Measurements from ENCODE around the gene CARHSP1. TPM values are rescaled to one million over a fixed set of nuclear protein-coding genes. Genes with fewer than 3 reads are reported as not detected.

The CARHSP1 gene
- polyA plus RNA-seq, 2 of the 4 experiments (the other 2 are of a cell fraction), result 53.9 to 172 TPM

GRCh38 chr16:8806272-8806983, 62.4 kb downstream of the CARHSP1 start:
- POLR2A ChIA-PET, result interaction anchor here (0.6 to 0.8 kb wide), 2 partner anchors 11 to 62 kb away, joined by 3 to 4 read pairs; partner anchors contain the start of gene CARHSP1
- FAIRE-seq (no peak), DNase-seq (ENCODE audit: low read depth in 1 of 2, low spot score in 1 of 2) (no peak), ATAC-seq (no peak)
- Histone ChIP-seq H3K9me3 (no peaks in the 10 kb centered on the region), H3K4me1 (no peaks in the 10 kb centered on the region), H3K4me3 (no peak overlapping the region), H3K27ac (no peak overlapping the region), H3K4me2 (no peak overlapping the region)
- TF ChIP-seq BHLHE40 (IDR thresholded peaks at IDR 0.05; ENCODE audit: low read depth, low read length) (no peak), EHF (CRISPR knock-in tag; IDR thresholded peaks at IDR 0.05) (no peak), EP300 (IDR thresholded peaks at IDR 0.05) (no peak), BCL3 (IDR thresholded peaks at IDR 0.05) (no peak), GATA3 (IDR thresholded peaks at IDR 0.05; ENCODE audit: borderline replicate concordance) (no peak), NPAS2 (CRISPR knock-in tag; IDR thresholded peaks at IDR 0.05; ENCODE audit: borderline replicate concordance) (no peak), HMGXB4 (CRISPR knock-in tag; IDR thresholded peaks at IDR 0.05; ENCODE audit: borderline replicate concordance) (no peak), ZFP36 (IDR thresholded peaks at IDR 0.05; ENCODE audit: borderline replicate concordance, partially characterized antibody) (no peak), ESRRA (IDR thresholded peaks at IDR 0.05; ENCODE audit: borderline replicate concordance, low read length) (no peak), POLR2AphosphoS2 (conservative IDR thresholded peaks at IDR 0.05; ENCODE audit: low read length) (no peak), NFE2L2 (conservative IDR thresholded peaks at IDR 0.05; ENCODE audit: low read length) (no peak), POLR2A (IDR thresholded peaks at IDR 0.05; ENCODE audit: low read length) (no peak), ZC3H11A (IDR thresholded peaks at IDR 0.05) (no peak), FOSL2 (IDR thresholded peaks at IDR 0.05) (no peak), FOSL2 (CRISPR knock-in tag; IDR thresholded peaks at IDR 0.05) (no peak), RNF2 (IDR thresholded peaks at IDR 0.05; ENCODE audit: borderline replicate concordance, low read depth) (no peak), MYC (IDR thresholded peaks at IDR 0.05; ENCODE audit: borderline replicate concordance, low read length) (no peak), MAX (IDR thresholded peaks at IDR 0.05) (no peak), USF2 (IDR thresholded peaks at IDR 0.05) (no peak)
- 92% methylated on average over 13 of the region's 13 CpGs for WGBS (ENCODE audit: missing lambda C conversion rate)
- CTCF ChIA-PET, result interaction anchor here (0.7 to 1.1 kb wide), 3 partner anchors 10 to 1930 kb away, joined by 3 read pairs; no protein-coding TSS in a partner anchor

GRCh38 chr16:8804313-8804712, 64.5 kb downstream of the CARHSP1 start:
- H3K27ac ChIP-seq, result no peak overlapping the region

More at GRCh38 chr16:8804313-8804712, 64.5 kb downstream of the CARHSP1 start:
- H3K4me2 ChIP-seq, result no peak overlapping the region
- ATAC-seq (no peak), DNase-seq (ENCODE audit: low read depth in 1 of 2, low spot score in 1 of 2) (no peak), FAIRE-seq (no peak)
- H3K4me1 ChIP-seq, result peaks cover 9% of the 10 kb centered on the region
- 94% methylated on average over 6 of the region's 6 CpGs for WGBS (ENCODE audit: missing lambda C conversion rate)
- no peaks in the 10 kb centered on the region for H3K9me3 ChIP-seq
- ChIA-PET POLR2A (no interaction called here), CTCF (interaction anchor here (0.9 kb wide), 1 partner anchor 13 kb away, joined by 3 read pairs; no protein-coding TSS in a partner anchor)
- TF ChIP-seq CTCF (IDR thresholded peaks at IDR 0.05) (no peak), HMGXB4 (CRISPR knock-in tag; IDR thresholded peaks at IDR 0.05; ENCODE audit: borderline replicate concordance) (no peak), HEYL (CRISPR knock-in tag; IDR thresholded peaks at IDR 0.05) (no peak), PHF8 (IDR thresholded peaks at IDR 0.05; ENCODE audit: borderline replicate concordance, low read depth) (no peak), BCL3 (IDR thresholded peaks at IDR 0.05) (no peak), MYC (IDR thresholded peaks at IDR 0.05; ENCODE audit: borderline replicate concordance, low read length) (no peak), HES2 (IDR thresholded peaks at IDR 0.05) (no peak), KDM5A (IDR thresholded peaks at IDR 0.05) (no peak), POLR2A (IDR thresholded peaks at IDR 0.05; ENCODE audit: low read length) (no peak), FOXS1 (CRISPR knock-in tag; IDR thresholded peaks at IDR 0.05) (no peak), ZC3H11A (IDR thresholded peaks at IDR 0.05) (no peak), EP300 (IDR thresholded peaks at IDR 0.05) (no peak), USF2 (IDR thresholded peaks at IDR 0.05) (no peak)
- H3K4me3 ChIP-seq, result no peak overlapping the region
